Keratinocyte (primary cell): Measurements from ENCODE around the gene RPRD1B. TPM values are rescaled to one million over a fixed set of nuclear protein-coding genes. Genes with fewer than 3 reads are reported as not detected.

Experiments
- DNase-seq: peaks from one replicate; pipeline ENCODE4 v3.0.0-alpha.2; 2011; ENCODE audit warnings: low read depth, missing footprints, low spot score
- FAIRE-seq: peaks from 2 replicates; lab custom pipeline; 2011; peaks lifted over from hg19 to GRCh38; lab: Jason Lieb, UNC
- H2AFZ ChIP-seq: 2 replicates; pipeline ENCODE4 v1.6.0; 2012; ENCODE audit warnings: low read length, control low read depth, inconsistent platforms; ENCODE audit not compliant: control insufficient read depth
- H3K27ac ChIP-seq: 2 replicates; pipeline ENCODE4 v1.5.1; 2011; ENCODE audit warnings: low read length; ENCODE audit not compliant: control insufficient read depth, insufficient read depth
- H3K27me3 ChIP-seq: 3 replicates; pipeline ENCODE4 v1.6.0; 2011; ENCODE audit warnings: low read length; ENCODE audit not compliant: control insufficient read depth, insufficient read depth; ENCODE audit errors: extremely low read depth
- H3K36me3 ChIP-seq, 2 experiments: 2 replicates in 1 of 2; 3 replicates in 1 of 2; pipeline ENCODE4 v1.5.1; 2011; ENCODE audit warnings: low read length in 2 of 2, mild to moderate bottlenecking in 1 of 2; ENCODE audit not compliant: control insufficient read depth in 2 of 2, insufficient read depth in 2 of 2; ENCODE audit errors: extremely low read depth in 1 of 2
- H3K4me1 ChIP-seq: 3 replicates; pipeline ENCODE4 v1.5.1; 2011; ENCODE audit warnings: low read length; ENCODE audit not compliant: control insufficient read depth, insufficient read depth; ENCODE audit errors: extremely low read depth
- H3K4me2 ChIP-seq: 3 replicates; pipeline ENCODE4 v1.6.0; 2011; ENCODE audit warnings: low read depth, low read length; ENCODE audit not compliant: control insufficient read depth, insufficient read depth; ENCODE audit errors: extremely low read depth
- H3K4me3 ChIP-seq, 3 experiments: fragments of 200-600 bp in 1 of 3; sonication (generic) in 1 of 3; 2 replicates in 2 of 3; 3 replicates in 1 of 3; pipeline ENCODE4 v1.5.1; 2011 to 2016; ENCODE audit warnings: low read length in 3 of 3, mild to moderate bottlenecking in 3 of 3, control low read depth in 2 of 3, inconsistent platforms in 1 of 3, low read depth in 1 of 3, mixed read lengths in 1 of 3, mixed run types in 1 of 3, moderate library complexity in 1 of 3; ENCODE audit not compliant: control insufficient read depth in 2 of 3, insufficient read depth in 2 of 3; ENCODE audit errors: extremely low read depth in 1 of 3
- H3K79me2 ChIP-seq: 2 replicates; pipeline ENCODE4 v1.6.0; 2012; ENCODE audit warnings: low read length; ENCODE audit not compliant: control insufficient read depth, insufficient read depth
- H3K9ac ChIP-seq: 3 replicates; pipeline ENCODE4 v1.6.0; 2011; ENCODE audit warnings: low read length; ENCODE audit not compliant: control insufficient read depth, insufficient read depth; ENCODE audit errors: extremely low read depth
- H3K9me1 ChIP-seq: 3 replicates; pipeline ENCODE4 v1.6.0; 2011; ENCODE audit warnings: low read length; ENCODE audit not compliant: control insufficient read depth, insufficient read depth; ENCODE audit errors: extremely low read depth
- H3K9me3 ChIP-seq: 2 replicates; pipeline ENCODE4 v1.5.1; 2012; ENCODE audit warnings: low read depth, low read length; ENCODE audit not compliant: control insufficient read depth
- H4K20me1 ChIP-seq: 3 replicates; pipeline ENCODE4 v1.6.0; 2011; ENCODE audit warnings: low read length; ENCODE audit not compliant: control insufficient read depth, insufficient read depth; ENCODE audit errors: extremely low read depth
- EZH2 ChIP-seq: IDR thresholded peaks from one replicate; pipeline ENCODE4 v1.6.1; 2012; ENCODE audit warnings: inconsistent platforms, mild to moderate bottlenecking, low read length, moderate library complexity
- dilution Hi-C: fragments of 300-500 bp; cut with MboI; formaldehyde crosslinking; loops from one replicate; pipeline ENCODE4 v1.7.0; 2020; ENCODE audit warnings: low sequenced_read_pairs; ENCODE audit not compliant: extremely low pct_ligation_motif_present
- polyA plus RNA-seq, 5 experiments: library from polyadenylated mRNA; depleted of rRNA in 3 of 5; stranded (reverse) in 3 of 5; stranded (forward) in 1 of 5; unstranded in 1 of 5; fragments of >200 nt; gene quantifications; 1 replicate in 1 of 5; 2 replicates in 3 of 5; 3 replicates in 1 of 5; pipeline versions ENCODE4 v1.2.1 to v1.2.3, GENCODE V29; 2011 to 2012; ENCODE audit warnings: missing spikeins in 2 of 5, low read depth in 1 of 5, low replicate concordance in 1 of 5
- TF ChIP-seq, protein P1 (sequence below), 3 experiments: IDR thresholded peaks in 1 of 3; conservative IDR thresholded peaks in 1 of 3; optimal IDR thresholded peaks in 1 of 3; 2 replicates in 2 of 3; 3 replicates in 1 of 3; pipeline versions ENCODE3 to v1.5.1; 2011; ENCODE audit warnings: low read length in 3 of 3, mild to moderate bottlenecking in 3 of 3, moderate library complexity in 2 of 3, control low read depth in 1 of 3, inconsistent platforms in 1 of 3; ENCODE audit not compliant: insufficient read depth in 2 of 3; ENCODE audit errors: extremely low read depth in 1 of 3

The RPRD1B gene
- polyA plus RNA-seq, 1 donor (not counting 4 experiments of a cell fraction or from before 2014, with no cell fraction given) = 19.9 TPM

- DNase-seq (no peak), FAIRE-seq (peak; percentile 26)
- Histone ChIP-seq H3K4me2 (no peak overlapping the region), H3K36me3 (no peaks in the 10 kb centered on the region), H2AFZ (no peak overlapping the region), H3K9me1 (no peaks in the 10 kb centered on the region), H3K9ac (no peak overlapping the region), H3K9me3 (no peaks in the 10 kb centered on the region), H3K4me1 (peaks cover 30% of the 10 kb centered on the region), H3K79me2 (no peaks in the 10 kb centered on the region), H4K20me1 (no peaks in the 10 kb centered on the region), H3K27ac (no peak overlapping the region), H3K4me3 (no peak overlapping the region), H3K27me3 (no peaks in the 10 kb centered on the region)
- TF ChIP-seq EZH2 = no peak
- TF ChIP-seq, protein P1, sequence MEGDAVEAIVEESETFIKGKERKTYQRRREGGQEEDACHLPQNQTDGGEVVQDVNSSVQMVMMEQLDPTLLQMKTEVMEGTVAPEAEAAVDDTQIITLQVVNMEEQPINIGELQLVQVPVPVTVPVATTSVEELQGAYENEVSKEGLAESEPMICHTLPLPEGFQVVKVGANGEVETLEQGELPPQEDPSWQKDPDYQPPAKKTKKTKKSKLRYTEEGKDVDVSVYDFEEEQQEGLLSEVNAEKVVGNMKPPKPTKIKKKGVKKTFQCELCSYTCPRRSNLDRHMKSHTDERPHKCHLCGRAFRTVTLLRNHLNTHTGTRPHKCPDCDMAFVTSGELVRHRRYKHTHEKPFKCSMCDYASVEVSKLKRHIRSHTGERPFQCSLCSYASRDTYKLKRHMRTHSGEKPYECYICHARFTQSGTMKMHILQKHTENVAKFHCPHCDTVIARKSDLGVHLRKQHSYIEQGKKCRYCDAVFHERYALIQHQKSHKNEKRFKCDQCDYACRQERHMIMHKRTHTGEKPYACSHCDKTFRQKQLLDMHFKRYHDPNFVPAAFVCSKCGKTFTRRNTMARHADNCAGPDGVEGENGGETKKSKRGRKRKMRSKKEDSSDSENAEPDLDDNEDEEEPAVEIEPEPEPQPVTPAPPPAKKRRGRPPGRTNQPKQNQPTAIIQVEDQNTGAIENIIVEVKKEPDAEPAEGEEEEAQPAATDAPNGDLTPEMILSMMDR (optimal IDR thresholded peaks at IDR 0.05 in 1 of 3, IDR thresholded peaks at IDR 0.05 in 1 of 3, conservative IDR thresholded peaks at IDR 0.05 in 1 of 3; ENCODE audit: extremely low read depth in 1 of 3, insufficient read depth in 2 of 3, low read length in 3 of 3) = no peak
- dilution Hi-C loops = no loop called here
Measured at GRCh38 chr20:38114353-38114791, 80.8 kb downstream of the RPRD1B start.

GRCh38 chr20:38115205-38115604, 81.7 kb downstream of the RPRD1B start:
- DNase-seq (no peak), FAIRE-seq (no peak)
- no peak overlapping the region for H3K4me3 ChIP-seq
- H3K4me1 ChIP-seq = peaks cover 22% of the 10 kb centered on the region
- no peaks in the 10 kb centered on the region for H3K9me1 ChIP-seq
- H3K9me3 ChIP-seq = no peaks in the 10 kb centered on the region
- no peaks in the 10 kb centered on the region for H3K36me3 ChIP-seq
- no peaks in the 10 kb centered on the region for H3K79me2 ChIP-seq
- no peaks in the 10 kb centered on the region for H3K27me3 ChIP-seq
- no peaks in the 10 kb centered on the region for H4K20me1 ChIP-seq
- H3K4me2 ChIP-seq = no peak overlapping the region
- no peak for TF ChIP-seq EZH2
- TF ChIP-seq, protein P1 (optimal IDR thresholded peaks at IDR 0.05 in 1 of 3, IDR thresholded peaks at IDR 0.05 in 1 of 3, conservative IDR thresholded peaks at IDR 0.05 in 1 of 3; ENCODE audit: extremely low read depth in 1 of 3, insufficient read depth in 2 of 3, low read length in 3 of 3) = peak in 1 of 3 experiments; percentile 1
- no peak overlapping the region for H2AFZ ChIP-seq
- dilution Hi-C loops = no loop called here
- H3K27ac ChIP-seq = no peak overlapping the region
- H3K9ac ChIP-seq = no peak overlapping the region
